HUES48 (cell line): ENCODE results near the gene DTD2.
"Not testable (repeated sequence)": the region's sequence is repeated elsewhere in the genome, so short reads cannot be mapped to it uniquely, and the experiment has no call there.

Experiments used
- H3K27ac ChIP-seq: one replicate; pipeline ENCODE4 v1.7.0; 2013; ENCODE audit warnings: low read depth, low read length, inconsistent platforms
- H3K27me3 ChIP-seq: 2 replicates; pipeline ENCODE4 v1.6.1; 2013; ENCODE audit warnings: mild to moderate bottlenecking, low read length; ENCODE audit not compliant: control insufficient read depth, insufficient read depth
- H3K36me3 ChIP-seq: 2 replicates; pipeline ENCODE4 v1.6.1; 2013; ENCODE audit warnings: low read length; ENCODE audit not compliant: control insufficient read depth, insufficient read depth
- H3K4me1 ChIP-seq: 2 replicates; pipeline ENCODE4 v1.6.1; 2013; ENCODE audit warnings: mild to moderate bottlenecking, low read length; ENCODE audit not compliant: control insufficient read depth, insufficient read depth
- H3K4me3 ChIP-seq: 2 replicates; pipeline ENCODE4 v1.5.1; 2013; ENCODE audit warnings: mild to moderate bottlenecking, low read depth, low read length
- H3K9ac ChIP-seq: 2 replicates; pipeline ENCODE4 v1.6.1; 2013; ENCODE audit warnings: mild to moderate bottlenecking, low read depth, low read length, moderate library complexity
- H3K9me3 ChIP-seq: 2 replicates; pipeline ENCODE4 v1.6.1; 2013; ENCODE audit warnings: low read length; ENCODE audit not compliant: control insufficient read depth, insufficient read depth

DTD2 gene

GRCh38 chr14:31476131-31476866 lies 19.0 kb upstream of the DTD2 start:
- H3K9me3 ChIP-seq, result peaks cover 2% of the 10 kb centered on the region; the same call in 1 of the 2 replicates
- no peak overlapping the region for H3K27ac ChIP-seq
- no peaks in the 10 kb centered on the region for H3K4me1 ChIP-seq
- H3K9ac ChIP-seq, result no peak overlapping the region
- no peaks in the 10 kb centered on the region for H3K27me3 ChIP-seq
- no peak overlapping the region for H3K4me3 ChIP-seq
- no peaks in the 10 kb centered on the region for H3K36me3 ChIP-seq

GRCh38 chr14:31466554-31466953 lies 9.2 kb upstream of the DTD2 start:
- Histone ChIP-seq H3K27ac (no peak overlapping the region), H3K36me3 (no peaks in the 10 kb centered on the region), H3K4me3 (no peak overlapping the region)

GRCh38 chr14:31465111-31465510 lies 7.8 kb upstream of the DTD2 start:
- Histone ChIP-seq H3K4me3 (no peak overlapping the region), H3K9me3 (no peaks in the 10 kb centered on the region), H3K36me3 (no peaks in the 10 kb centered on the region), H3K27ac (no peak overlapping the region), H3K4me1 (no peaks in the 10 kb centered on the region), H3K9ac (no peak overlapping the region), H3K27me3 (no peaks in the 10 kb centered on the region)

More at GRCh38 chr14:31466554-31466953, 9.2 kb upstream of the DTD2 start:
- no peaks in the 10 kb centered on the region for H3K9me3 ChIP-seq
- no peaks in the 10 kb centered on the region for H3K4me1 ChIP-seq
- H3K9ac ChIP-seq, result no peak overlapping the region
- H3K27me3 ChIP-seq, result no peaks in the 10 kb centered on the region

GRCh38 chr14:31462450-31462849 lies 5.1 kb upstream of the DTD2 start:
- H3K36me3 ChIP-seq, H3K9me3 ChIP-seq, H3K9ac ChIP-seq, H3K27me3 ChIP-seq, H3K27ac ChIP-seq, H3K4me1 ChIP-seq, H3K4me3 ChIP-seq: not testable (repeated sequence)

- no peaks in the 10 kb centered on the region for H3K27me3 ChIP-seq
- H3K4me3 ChIP-seq, result no peak overlapping the region
- H3K36me3 ChIP-seq, result no peaks in the 10 kb centered on the region
- no peak overlapping the region for H3K27ac ChIP-seq
- no peak overlapping the region for H3K9ac ChIP-seq
- peaks cover 9% of the 10 kb centered on the region for H3K4me1 ChIP-seq
- no peaks in the 10 kb centered on the region for H3K9me3 ChIP-seq
Measured at GRCh38 chr14:31461545-31461944, 4.2 kb upstream of the DTD2 start.

- H3K36me3 ChIP-seq, result peaks cover 4% of the 10 kb centered on the region; the same call in 1 of the 2 replicates
- H3K9me3 ChIP-seq, result no peaks in the 10 kb centered on the region
- H3K4me3 ChIP-seq, result peak overlapping the region; percentile 75
- peaks cover 9% of the 10 kb centered on the region for H3K4me1 ChIP-seq
- no peak overlapping the region for H3K27ac ChIP-seq
- H3K9ac ChIP-seq, result no peak overlapping the region
- H3K27me3 ChIP-seq, result no peaks in the 10 kb centered on the region
Measured at GRCh38 chr14:31457665-31458659, 656 bp upstream of the DTD2 start.

- H3K27ac ChIP-seq, result no peak overlapping the region
- no peaks in the 10 kb centered on the region for H3K4me1 ChIP-seq
- no peak overlapping the region for H3K9ac ChIP-seq
- no peak overlapping the region for H3K4me3 ChIP-seq
- no peaks in the 10 kb centered on the region for H3K27me3 ChIP-seq
- H3K9me3 ChIP-seq, result no peaks in the 10 kb centered on the region
- peaks cover 58% of the 10 kb centered on the region for H3K36me3 ChIP-seq
Measured at GRCh38 chr14:31449971-31450610, 7.2 kb downstream of the DTD2 start.

GRCh38 chr14:31449136-31449535 lies 8.2 kb downstream of the DTD2 start:
- Histone ChIP-seq H3K4me1 (no peaks in the 10 kb centered on the region), H3K9ac (no peak overlapping the region), H3K36me3 (peaks cover 58% of the 10 kb centered on the region), H3K4me3 (no peak overlapping the region), H3K27ac (no peak overlapping the region), H3K27me3 (no peaks in the 10 kb centered on the region), H3K9me3 (no peaks in the 10 kb centered on the region)

- no peak overlapping the region for H3K9ac ChIP-seq
- H3K36me3 ChIP-seq, result peaks cover 35% of the 10 kb centered on the region
- no peaks in the 10 kb centered on the region for H3K4me1 ChIP-seq
- no peak overlapping the region for H3K4me3 ChIP-seq
- no peaks in the 10 kb centered on the region for H3K27me3 ChIP-seq
- H3K9me3 ChIP-seq, result no peaks in the 10 kb centered on the region
- no peak overlapping the region for H3K27ac ChIP-seq
Measured at GRCh38 chr14:31445703-31446102, 11.6 kb downstream of the DTD2 start.

- Histone ChIP-seq H3K9ac (no peak overlapping the region), H3K4me1 (no peaks in the 10 kb centered on the region), H3K4me3 (no peak overlapping the region), H3K9me3 (peaks cover 11% of the 10 kb centered on the region), H3K36me3 (0 out of 2 replicates have a peak, but pooled peaks cover 11% of the 10 kb centered on the region), H3K27me3 (no peaks in the 10 kb centered on the region), H3K27ac (no peak overlapping the region)
Measured at GRCh38 chr14:31442284-31442683, 15.0 kb downstream of the DTD2 start.
